Cardiac atrium fibroblast (primary cell): ENCODE measurements around the gene ARL6IP5. TPM values are rescaled to one million over a fixed set of nuclear protein-coding genes. Genes with fewer than 3 reads are reported as not detected.

ENCODE experiments used
- total RNA-seq: library from RNA; depleted of rRNA; stranded (reverse); fragments of >200 nt; gene quantifications from 2 replicates; pipeline ENCODE4 v1.2.3, GENCODE V29; 2015

ARL6IP5 gene
- total RNA-seq: 120 and 150 TPM in 2 replicates

GRCh38 chr3:69084326-69085167 lies at the start of gene ARL6IP5:
Gene ARL6IP5 (plus strand): TSS chr3:69084937. CDS start chr3:69085048, 111 bp downstream.

GRCh38 chr3:69051756-69052471 lies 32.8 kb upstream of the ARL6IP5 start, which contains the start of gene TMF1:
Gene TMF1 (minus strand): TSS chr3:69052333. CDS start chr3:69052086, 247 bp downstream.

GRCh38 chr3:69080233-69080920 lies 4.4 kb upstream of the ARL6IP5 start, which contains the start of gene UBA3:
Gene UBA3 (minus strand): TSS chr3:69080365. CDS start chr3:69080353, 12 bp downstream.

GRCh38 chr3:69122403-69122802 lies 37.7 kb downstream of the ARL6IP5 start, which contains the start of gene LMOD3:
Gene LMOD3 (minus strand): TSS chr3:69122595. CDS start chr3:69122386, 209 bp downstream.

Other genes starting within 250 kb of the ARL6IP5 start
- gene TAFA4, start 152.4 kb upstream of the ARL6IP5 start, total RNA-seq: not detected in 2 replicates
- gene EOGT, start 71.3 kb upstream of the ARL6IP5 start, total RNA-seq: 30.1 and 30.3 TPM in 2 replicates
- 17.7 and 20.9 TPM in 2 replicates for gene TMF1, start 32.6 kb upstream of the ARL6IP5 start, total RNA-seq
- 46.9 and 50.5 TPM in 2 replicates for gene UBA3, start 4.6 kb upstream of the ARL6IP5 start, total RNA-seq
- not detected in 2 replicates for gene LMOD3, start 37.7 kb downstream of the ARL6IP5 start, total RNA-seq